ENCODE measurements around the gene SYNC. TPM values are rescaled to one million over a fixed set of nuclear protein-coding genes. Genes with fewer than 3 reads are reported as not detected.

The SYNC gene
- total and polyA plus RNA-seq, 9 donors: 3.0 to 13.5 (median 9.8) TPM

- no peak overlapping the region for H3K27ac ChIP-seq
- intact Hi-C loops (cut with DNase I): no loop called here
- H3K4me3 ChIP-seq: no peak overlapping the region
- TF ChIP-seq EP300 (IDR thresholded peaks at IDR 0.05) (no peak), POLR2A (IDR thresholded peaks at IDR 0.05) (no peak), CTCF (IDR thresholded peaks at IDR 0.05) (no peak)
- H3K36me3 ChIP-seq: no peaks in the 10 kb centered on the region
- no peaks in the 10 kb centered on the region for H3K27me3 ChIP-seq
- peaks cover 3% of the 10 kb centered on the region for H3K4me1 ChIP-seq (ENCODE audit: insufficient read depth)
- H3K9me3 ChIP-seq: no peaks in the 10 kb centered on the region
- no peak for DNase-seq
- WGBS, 3 donors: 55 to 60% (median 56%) methylated on average over 9 of the region's 9 CpGs
Measured at GRCh38 chr1:32733582-32734321, 31.2 kb upstream of the SYNC start.

- Histone ChIP-seq H3K27me3 (no peaks in the 10 kb centered on the region), H3K36me3 (no peaks in the 10 kb centered on the region), H3K27ac (no peak overlapping the region), H3K4me3 (no peak overlapping the region), H3K9me3 (no peaks in the 10 kb centered on the region), H3K4me1 (ENCODE audit: insufficient read depth) (peaks cover 13% of the 10 kb centered on the region)
- intact Hi-C loops (cut with DNase I): no loop called here
- WGBS, 3 donors: 55 to 64% (median 58%) methylated on average over 14 of the region's 14 CpGs
- TF ChIP-seq POLR2A (IDR thresholded peaks at IDR 0.05) (no peak), CTCF (IDR thresholded peaks at IDR 0.05) (no peak), EP300 (IDR thresholded peaks at IDR 0.05) (no peak)
- DNase-seq: no peak
Measured at GRCh38 chr1:32729254-32730046, 26.9 kb upstream of the SYNC start.

GRCh38 chr1:32728413-32729077, 26.0 kb upstream of the SYNC start:
- 78 to 84% (median 80%) methylated on average over 7 of the region's 7 CpGs for WGBS, 3 donors
- Histone ChIP-seq H3K36me3 (no peaks in the 10 kb centered on the region), H3K4me3 (no peak overlapping the region), H3K27ac (no peak overlapping the region), H3K4me1 (ENCODE audit: insufficient read depth) (peaks cover 13% of the 10 kb centered on the region), H3K27me3 (no peaks in the 10 kb centered on the region), H3K9me3 (no peaks in the 10 kb centered on the region)
- TF ChIP-seq EP300 (IDR thresholded peaks at IDR 0.05) (no peak), CTCF (IDR thresholded peaks at IDR 0.05) (no peak), POLR2A (IDR thresholded peaks at IDR 0.05) (no peak)
- intact Hi-C loops (cut with DNase I): no loop called here
- no peak for DNase-seq

- Histone ChIP-seq H3K9me3 (no peaks in the 10 kb centered on the region), H3K36me3 (no peaks in the 10 kb centered on the region), H3K27ac (no peak overlapping the region), H3K27me3 (no peaks in the 10 kb centered on the region), H3K4me3 (no peak overlapping the region), H3K4me1 (ENCODE audit: insufficient read depth) (peaks cover 13% of the 10 kb centered on the region)
- WGBS, 3 donors: 93 to 96% (median 94%) methylated on average over 1 of the region's 1 CpG
- no peak for DNase-seq
- intact Hi-C loops (cut with DNase I): no loop called here
- no peak for TF ChIP-seq CTCF (IDR thresholded peaks at IDR 0.05)
- no peak for TF ChIP-seq EP300 (IDR thresholded peaks at IDR 0.05)
- no peak for TF ChIP-seq POLR2A (IDR thresholded peaks at IDR 0.05)
Measured at GRCh38 chr1:32727876-32728275, 25.3 kb upstream of the SYNC start.
